Cortex of kidney (tissue), 1 donor: ENCODE measurements around the gene OR13G1.
"Not testable (repeated sequence)": the region's sequence is repeated elsewhere in the genome, so short reads cannot be mapped to it uniquely, and the experiment has no call there.

ENCODE experiments used
- DNase-seq: peaks from one replicate; lab custom pipeline; 2025; lab: John Stamatoyannopoulos, UW

Gene OR13G1, protein sequence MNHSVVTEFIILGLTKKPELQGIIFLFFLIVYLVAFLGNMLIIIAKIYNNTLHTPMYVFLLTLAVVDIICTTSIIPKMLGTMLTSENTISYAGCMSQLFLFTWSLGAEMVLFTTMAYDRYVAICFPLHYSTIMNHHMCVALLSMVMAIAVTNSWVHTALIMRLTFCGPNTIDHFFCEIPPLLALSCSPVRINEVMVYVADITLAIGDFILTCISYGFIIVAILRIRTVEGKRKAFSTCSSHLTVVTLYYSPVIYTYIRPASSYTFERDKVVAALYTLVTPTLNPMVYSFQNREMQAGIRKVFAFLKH

DNA sequence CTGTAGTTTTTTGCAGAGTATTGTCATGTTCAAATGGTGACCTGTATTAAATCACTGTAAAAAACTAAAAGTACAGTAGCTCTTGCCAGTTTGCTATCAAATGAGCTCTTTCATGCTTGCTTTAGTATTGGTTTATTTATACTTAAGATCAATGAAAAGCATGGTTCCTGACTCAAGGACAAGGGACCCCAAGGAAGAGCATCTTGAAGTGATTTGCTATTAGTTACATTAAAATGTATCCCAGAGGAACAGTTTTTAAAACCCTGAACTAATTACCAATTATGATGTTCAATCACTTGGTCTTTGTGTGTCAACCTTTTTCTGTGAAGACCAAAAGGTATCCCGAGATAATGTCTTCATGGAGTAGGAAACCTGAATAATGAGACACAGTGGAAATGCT is at the start of gene OR13G1:
Gene OR13G1 (minus strand): TSS at position 101 of the 400 bp plus-strand sequence. CDS start 6,698 bp downstream, outside the sequence.
- DNase-seq, result no peak

DNA sequence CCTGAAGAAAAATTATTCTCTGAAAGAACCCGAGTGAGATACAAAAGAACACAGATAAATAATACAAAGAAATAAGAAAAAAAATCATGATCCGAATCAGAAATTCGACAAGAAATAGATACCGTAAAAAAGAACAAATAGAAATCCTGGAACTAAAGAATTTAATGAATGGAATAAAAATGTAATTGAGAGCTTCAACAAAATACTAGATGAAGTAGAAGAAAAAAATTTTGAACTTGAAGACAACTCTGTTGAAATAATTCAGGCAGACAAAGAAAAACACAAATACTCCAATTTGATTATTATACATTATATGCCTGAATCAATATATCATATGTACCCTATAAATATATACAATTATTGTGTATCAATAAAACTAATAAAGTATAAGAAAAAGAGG is 41.7 kb upstream of the OR13G1 start:
- no peak for DNase-seq

DNA sequence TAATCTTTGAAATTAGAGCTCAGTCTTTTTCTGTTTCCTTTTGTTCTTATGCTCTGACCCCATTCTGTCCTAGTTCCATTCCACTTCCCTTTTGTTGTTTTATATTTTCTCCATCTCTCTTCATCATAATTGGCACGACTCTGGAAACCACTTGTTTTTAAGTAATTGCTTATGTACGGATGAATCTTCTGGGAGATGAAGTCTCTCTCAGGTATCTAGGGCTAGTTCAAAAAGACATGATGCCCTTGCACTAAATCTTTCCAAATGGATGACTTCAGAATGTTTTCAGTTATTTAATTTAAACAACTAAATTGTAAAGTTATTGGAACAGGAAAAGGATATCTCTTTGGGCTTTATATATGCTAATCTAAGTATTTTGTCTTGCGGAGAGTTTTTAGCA is 37.0 kb upstream of the OR13G1 start, which contains the start of gene OR6F1:
Gene OR6F1 (minus strand): TSS at position 101 of the 400 bp plus-strand sequence. CDS start 3,891 bp downstream, outside the sequence.
- DNase-seq, result no peak

DNA sequence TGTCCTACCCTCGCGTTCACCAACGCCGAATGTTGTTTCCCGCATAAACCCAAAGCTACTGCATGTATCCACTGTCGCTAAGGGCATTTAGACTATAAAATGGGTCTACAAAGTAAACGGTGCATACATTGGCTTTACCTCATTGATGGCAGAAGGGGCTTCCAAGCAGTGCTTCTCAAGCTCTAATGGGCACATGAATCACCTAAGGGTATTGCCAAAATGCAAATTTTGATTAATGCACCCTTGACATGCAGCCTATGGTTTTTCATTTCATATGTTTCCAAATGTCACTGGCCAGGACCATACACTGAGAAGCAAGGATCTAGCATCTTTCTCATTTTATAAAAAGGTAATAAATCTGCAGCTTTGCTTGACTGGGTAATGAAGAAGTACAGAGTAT is 34.2 kb upstream of the OR13G1 start:
- no peak for DNase-seq

DNA sequence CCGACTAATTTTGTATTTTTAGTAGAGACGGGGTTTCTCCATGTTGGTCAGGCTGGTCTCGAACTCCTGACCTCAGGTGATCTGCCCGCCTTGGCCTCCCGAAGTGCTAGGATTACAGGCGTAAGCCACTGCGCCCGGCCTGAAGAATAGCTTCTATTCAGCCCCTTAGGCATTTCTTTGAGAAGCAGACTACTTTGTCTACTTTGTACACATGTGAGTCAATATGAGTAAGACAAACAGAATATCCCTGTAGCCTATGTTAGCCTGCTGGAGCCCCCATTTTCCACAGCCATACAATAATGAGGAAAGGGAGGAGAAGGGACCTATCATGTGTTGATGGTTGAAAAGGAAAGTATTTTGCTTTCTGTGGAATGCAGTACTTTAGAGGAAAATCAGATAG is 31.1 kb upstream of the OR13G1 start:
- DNase-seq, result not testable (repeated sequence)

DNA sequence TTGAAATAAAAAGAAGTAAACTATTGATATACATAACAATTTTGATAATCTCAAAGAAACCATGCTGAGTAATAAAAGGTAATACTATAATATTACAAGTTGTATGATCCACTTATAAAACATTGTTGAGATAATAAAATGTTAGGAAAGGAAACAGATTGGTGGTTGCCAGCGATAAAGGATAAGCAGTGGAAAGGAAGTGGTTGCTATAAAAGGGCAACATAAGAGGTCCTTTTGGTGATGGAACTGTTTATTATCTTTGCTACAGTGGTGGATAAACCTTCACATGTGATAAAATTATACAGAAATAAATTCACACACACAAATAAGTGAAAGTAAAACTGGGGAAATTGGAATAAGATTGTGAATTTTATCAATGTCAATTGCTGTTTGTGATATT is 21.8 kb upstream of the OR13G1 start:
- no peak for DNase-seq

DNA sequence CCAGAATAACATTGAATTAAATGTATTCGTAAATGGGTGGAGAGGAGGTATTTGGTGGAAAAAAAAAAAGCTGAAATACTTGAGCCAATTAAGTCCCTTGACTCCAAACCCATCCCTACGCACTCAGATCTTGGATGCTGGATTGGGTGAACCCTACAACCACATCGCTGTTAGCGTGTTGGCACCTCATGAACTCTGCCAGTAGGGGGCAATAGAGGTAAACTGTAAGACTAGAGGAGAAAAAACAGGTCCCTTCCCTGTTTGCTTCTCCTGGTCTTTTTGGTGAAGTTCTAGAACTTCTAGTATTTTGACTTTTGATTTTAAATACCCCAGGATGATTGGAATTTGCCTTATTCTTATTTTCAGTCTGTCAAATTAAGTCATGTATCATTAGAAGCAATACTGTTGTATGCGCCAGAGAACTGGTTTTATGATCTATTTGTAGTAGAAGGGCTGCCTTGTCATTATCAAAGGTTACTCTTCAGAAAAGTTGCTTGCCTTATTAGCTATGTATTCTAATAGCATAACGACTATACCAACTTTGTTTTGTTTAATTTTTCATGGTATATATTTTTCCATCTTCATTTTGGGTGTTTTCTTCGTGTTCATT is 1.9 kb upstream of the OR13G1 start:
- DNase-seq, result no peak

DNA sequence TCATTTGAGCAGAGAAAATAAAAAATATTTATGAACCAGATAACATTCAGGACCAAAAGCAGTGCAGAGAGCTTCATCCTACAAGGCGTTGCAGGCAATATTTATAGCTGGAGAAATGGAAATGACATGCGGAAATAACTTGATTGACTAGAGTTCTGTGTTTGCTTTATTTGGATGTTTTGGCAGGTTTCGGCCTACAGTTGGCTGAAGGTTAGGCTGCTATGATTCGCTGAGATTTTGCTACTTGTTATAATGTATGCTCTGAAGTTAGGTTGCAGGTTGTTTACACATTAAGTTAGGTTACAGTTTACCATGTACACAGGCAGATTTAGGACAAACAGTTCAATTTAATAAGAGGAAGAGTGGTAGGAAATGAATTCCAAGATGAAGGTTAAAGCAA is 632 bp upstream of the OR13G1 start:
- no peak for DNase-seq

DNA sequence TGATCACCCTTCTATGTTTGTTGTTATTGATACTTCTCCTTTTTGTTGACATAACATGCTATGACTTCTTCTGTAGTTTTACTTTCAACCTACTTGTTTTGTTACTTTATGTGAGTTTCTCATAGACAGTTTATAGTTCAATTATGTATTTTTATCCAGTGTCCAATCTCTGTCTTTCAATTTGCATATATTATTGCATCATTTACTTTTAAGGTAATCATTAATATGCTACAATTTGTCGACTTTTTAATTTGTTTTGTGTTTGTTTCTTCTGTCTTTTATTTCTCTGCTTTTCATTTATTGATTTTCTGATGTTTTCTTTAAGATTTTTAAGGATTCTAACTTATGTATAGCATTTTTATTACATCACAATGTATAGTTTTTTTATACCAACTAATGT is 10.3 kb downstream of the OR13G1 start:
- DNase-seq, result no peak

DNA sequence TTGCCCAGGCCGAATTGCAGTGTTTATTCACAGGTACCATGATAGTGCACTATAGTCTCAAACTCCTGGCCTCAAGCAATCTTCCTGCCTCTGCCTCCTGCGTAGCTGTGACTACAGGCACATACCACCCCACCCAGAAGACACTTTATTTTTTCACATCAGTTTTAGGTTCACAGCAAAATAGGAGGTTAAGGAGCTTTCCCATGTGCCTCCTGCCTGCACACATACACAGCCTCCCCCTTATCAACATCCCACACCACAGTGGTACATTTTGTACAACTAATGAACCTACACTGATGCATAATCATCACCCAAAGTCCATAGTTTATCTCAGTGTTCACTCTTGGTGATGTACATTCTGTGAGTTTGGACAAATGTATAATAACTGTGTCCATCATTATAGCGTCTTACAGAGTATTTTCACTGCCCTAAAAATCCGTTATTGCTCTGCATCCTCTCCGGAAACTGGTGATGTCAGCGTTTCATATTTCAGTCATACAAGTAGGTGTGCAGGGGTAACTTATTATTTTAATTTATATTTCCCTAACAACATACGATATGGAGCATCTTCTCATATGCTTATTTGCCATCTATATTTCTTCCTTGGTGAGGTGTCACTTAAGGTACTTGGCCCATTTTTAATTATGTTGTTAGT is 23.2 kb downstream of the OR13G1 start:
- no peak for DNase-seq

DNA sequence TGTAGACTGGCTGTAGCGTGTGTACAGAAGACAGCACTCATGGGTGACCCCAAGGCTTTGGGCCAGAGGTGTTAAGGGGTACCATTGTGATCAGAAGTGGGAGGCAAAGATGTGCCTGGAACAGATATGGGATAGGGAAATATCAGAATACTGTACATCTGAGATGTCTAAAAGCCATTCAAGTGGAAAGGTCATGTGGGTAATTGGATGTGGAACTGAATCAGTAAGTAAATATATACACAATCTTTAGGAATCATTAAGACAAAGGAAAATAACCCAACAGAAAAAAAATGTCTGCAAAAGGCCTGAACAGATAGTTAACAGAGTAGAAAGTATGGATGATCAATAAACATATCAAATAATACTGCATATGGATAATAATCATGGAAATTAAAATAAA is 26.5 kb downstream of the OR13G1 start:
- DNase-seq, result no peak

DNA sequence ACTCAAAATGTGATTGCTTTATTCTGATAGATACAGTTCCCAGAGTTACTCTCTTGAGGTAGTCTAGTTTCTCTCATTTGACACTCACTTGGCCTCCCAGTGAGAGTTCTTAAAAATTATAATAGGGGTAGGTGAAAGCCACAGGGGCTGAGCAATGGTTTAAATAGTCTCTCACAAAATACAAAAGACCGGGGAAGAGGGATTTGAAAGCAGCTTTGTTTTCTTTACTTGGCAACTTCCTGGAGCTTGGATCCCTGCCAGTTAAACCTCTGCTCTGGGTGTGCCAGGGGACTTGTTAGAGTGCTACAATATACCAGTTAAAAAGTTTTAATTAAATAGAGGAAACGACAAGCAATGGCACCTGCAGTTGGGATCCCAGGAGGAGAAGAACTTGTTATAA is 31.7 kb downstream of the OR13G1 start:
- DNase-seq, result no peak

DNA sequence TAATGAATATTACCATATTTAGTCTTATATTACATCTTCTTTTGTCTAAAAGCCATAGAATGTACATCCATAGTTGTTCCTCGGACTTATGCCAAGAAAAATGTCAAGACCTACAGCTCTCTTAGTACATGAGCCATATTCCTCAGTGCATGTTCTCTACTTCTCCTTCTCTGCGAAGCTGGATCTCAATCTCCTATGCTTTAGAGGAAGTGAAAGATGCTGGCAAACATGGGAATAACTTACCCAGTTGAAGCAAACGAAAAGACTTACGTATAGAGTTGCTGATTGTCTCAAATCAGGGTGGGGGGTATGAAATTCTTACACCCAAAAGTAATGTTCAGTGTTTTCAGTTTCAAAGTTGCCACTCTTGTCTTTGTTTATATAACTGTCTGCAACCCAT is 32.7 kb downstream of the OR13G1 start:
- no peak for DNase-seq

DNA sequence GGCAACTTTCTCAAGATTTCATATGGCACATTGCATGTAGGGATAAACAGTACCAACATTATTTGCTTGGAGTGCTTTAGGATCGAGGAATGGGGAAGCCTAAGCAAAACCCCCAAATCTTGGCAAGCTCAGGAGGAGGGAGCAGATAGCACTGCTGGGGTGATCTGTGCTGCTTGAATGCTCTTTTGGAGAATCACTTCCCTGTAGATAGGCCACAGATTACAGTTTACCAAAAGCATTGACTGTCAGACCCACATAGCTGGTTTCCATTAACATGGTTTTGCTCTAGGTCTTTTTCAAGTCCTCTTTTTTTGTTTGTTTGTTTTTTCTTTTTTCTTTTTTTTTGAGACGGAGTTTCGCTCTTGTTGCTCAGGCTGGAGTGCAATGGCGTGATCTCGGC is 36.8 kb downstream of the OR13G1 start:
- DNase-seq, result no peak

DNA sequence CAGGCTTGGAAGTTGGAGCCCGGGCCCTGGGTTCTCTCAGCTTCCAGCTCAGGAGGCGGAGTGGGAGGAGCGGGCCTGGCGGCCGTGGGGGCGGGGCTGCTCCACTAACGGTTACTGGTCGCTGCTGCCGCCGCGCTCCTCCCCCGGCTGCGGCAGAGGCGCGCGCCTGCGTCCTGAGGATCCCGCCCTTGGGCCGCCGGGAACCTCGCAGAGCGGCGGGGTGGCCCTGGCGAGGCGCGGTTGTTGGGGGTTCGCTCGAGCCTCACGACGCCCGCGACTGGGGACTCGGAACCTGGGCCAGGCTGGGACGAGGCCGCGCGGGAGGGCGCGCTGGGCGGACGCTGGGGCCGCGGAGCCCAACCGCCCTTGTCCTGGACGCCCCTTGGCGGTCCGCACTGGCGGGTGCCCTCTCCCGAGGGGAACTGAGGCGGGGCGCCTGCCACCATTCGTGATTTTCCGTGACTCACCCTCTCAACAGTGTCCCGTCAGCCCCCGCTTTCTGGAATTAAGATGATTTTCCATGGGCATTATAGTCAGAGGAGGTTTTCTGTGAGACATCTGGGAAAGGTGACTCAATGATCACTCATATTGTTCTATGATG is 40.1 kb downstream of the OR13G1 start:
- DNase-seq, result no peak

DNA sequence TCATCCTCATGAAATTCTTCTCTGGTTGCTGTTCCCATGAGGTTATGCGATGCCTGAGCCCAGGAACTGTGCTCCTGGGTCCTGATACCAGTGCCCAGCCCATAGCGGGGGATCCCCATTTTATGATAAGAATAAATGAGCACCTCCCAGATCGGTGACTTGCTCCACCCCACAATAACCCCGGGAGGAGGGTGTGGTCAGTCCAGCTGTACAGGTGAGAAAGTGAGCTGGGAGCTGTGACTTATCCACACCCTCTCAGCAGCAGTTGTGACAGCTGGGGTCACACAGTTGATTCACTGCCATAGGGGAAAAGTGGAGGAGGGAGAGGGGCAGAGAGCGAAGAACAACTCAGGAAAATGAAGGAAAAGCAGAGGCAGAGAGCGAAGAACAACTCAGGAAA is 40.8 kb downstream of the OR13G1 start:
- no peak for DNase-seq

DNA sequence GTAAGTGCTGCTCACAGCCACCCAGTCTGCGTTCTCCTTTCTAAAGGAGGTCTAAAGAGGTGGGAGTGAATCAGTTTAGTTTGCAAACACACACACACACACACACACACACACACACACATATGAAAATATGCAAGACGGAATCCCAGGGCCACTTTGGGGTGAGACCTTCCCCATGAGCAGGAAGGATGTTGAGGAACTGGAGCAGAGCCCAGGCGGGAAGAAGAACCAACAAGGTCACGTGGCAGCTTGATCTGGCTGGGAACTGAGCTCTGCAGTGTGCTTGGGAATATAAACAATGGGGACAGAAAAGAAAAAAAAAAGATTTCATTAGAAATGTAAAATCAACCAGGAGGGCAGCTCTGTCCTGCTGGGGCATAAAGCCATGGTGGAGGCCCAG is 41.5 kb downstream of the OR13G1 start:
- no peak for DNase-seq

DNA sequence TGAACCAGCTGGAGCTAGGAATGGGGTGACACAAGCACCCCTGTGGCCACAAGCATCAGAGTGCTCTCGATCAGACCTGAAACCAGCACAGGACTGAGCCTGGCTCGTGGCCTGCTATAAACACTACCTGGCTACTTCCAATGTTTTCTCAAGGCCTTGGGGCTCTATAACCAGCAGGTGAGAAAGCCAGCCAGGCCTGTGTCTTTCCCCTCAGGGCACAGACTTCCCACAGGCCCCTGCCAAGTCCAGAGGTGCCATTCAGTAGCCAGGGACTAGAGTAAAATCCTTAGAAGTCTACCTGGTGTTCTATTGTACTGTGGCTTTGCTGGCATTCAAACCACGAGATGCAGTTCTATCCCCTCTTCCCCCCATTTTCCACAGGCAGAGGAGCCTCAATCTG is 51.6 kb downstream of the OR13G1 start:
- DNase-seq, result no peak
